ENCODE results near the gene TLK2.

TLK2 gene

GRCh38 chr17:62657145-62657665, 178.6 kb downstream of the TLK2 start:
- H2BK5ac ChIP-seq (ENCODE audit: low read depth, low read length, poor library complexity): no peak overlapping the region
- H4K91ac ChIP-seq (ENCODE audit: low read depth, low read length): no peak overlapping the region
- H2AFZ ChIP-seq (ENCODE audit: insufficient read depth, low read length, poor library complexity): no peak overlapping the region
- DNase-seq: no peak
- H3K23ac ChIP-seq (ENCODE audit: low read length): no peak overlapping the region
- H2BK120ac ChIP-seq (ENCODE audit: insufficient read depth, low read length, poor library complexity): no peak overlapping the region
- no peak overlapping the region for H3K4ac ChIP-seq (ENCODE audit: low read depth, low read length)
- no peak overlapping the region for H3K14ac ChIP-seq (ENCODE audit: low read length)
- H3K79me1 ChIP-seq (ENCODE audit: low read length): peaks cover 14% of the 10 kb centered on the region
- no peak overlapping the region for H2AK5ac ChIP-seq (ENCODE audit: low read length)
- H3K4me2 ChIP-seq (ENCODE audit: low read length): no peak overlapping the region
- no peaks in the 10 kb centered on the region for H3K27me3 ChIP-seq (ENCODE audit: insufficient read depth, low read length)
- peaks cover 3% of the 10 kb centered on the region for H3K79me2 ChIP-seq (ENCODE audit: control insufficient read depth, insufficient read depth, low read length, poor library complexity)
- H4K8ac ChIP-seq (ENCODE audit: low read depth, low read length): no peak overlapping the region
- H3K18ac ChIP-seq (ENCODE audit: low read length): no peak overlapping the region
- no peaks in the 10 kb centered on the region for H3K9me3 ChIP-seq (ENCODE audit: insufficient read depth, low read depth, low read length)
- H3K9ac ChIP-seq (ENCODE audit: low read length): no peak overlapping the region
- no peak overlapping the region for H2BK12ac ChIP-seq (ENCODE audit: low read length)
- no peak overlapping the region for H3K27ac ChIP-seq (ENCODE audit: low read depth, low read length)
- peaks cover 2 to 13% of the 10 kb centered on the region in 2 experiments for H3K36me3 ChIP-seq (ENCODE audit: control insufficient read depth in 1 of 2, insufficient read depth in 2 of 2, low read length in 2 of 2)
- no CpG with 5 or more reads among the region's 3 CpGs for WGBS (ENCODE audit: extremely low coverage, insufficient coverage, insufficient read length)
- H4K12ac ChIP-seq (ENCODE audit: low read depth, low read length): no peak overlapping the region
- H3K4me1 ChIP-seq (ENCODE audit: control insufficient read depth in 1 of 2, insufficient read depth in 2 of 2, low read length in 2 of 2): peaks cover 28 to 30% of the 10 kb centered on the region in 2 experiments
- H3K4me3 ChIP-seq (ENCODE audit: low read depth, low read length): no peak overlapping the region

GRCh38 chr17:62657690-62658089, 179.1 kb downstream of the TLK2 start:
- Histone ChIP-seq H3K79me1 (ENCODE audit: low read length) (peaks cover 10% of the 10 kb centered on the region), H3K4me2 (ENCODE audit: low read length) (no peak overlapping the region), H3K18ac (ENCODE audit: low read length) (no peak overlapping the region), H3K27me3 (ENCODE audit: insufficient read depth, low read length) (no peaks in the 10 kb centered on the region), H3K4me1 (ENCODE audit: control insufficient read depth in 1 of 2, insufficient read depth in 2 of 2, low read length in 2 of 2) (peaks cover 24 to 26% of the 10 kb centered on the region in 2 experiments), H2BK120ac (ENCODE audit: insufficient read depth, low read length, poor library complexity) (no peak overlapping the region), H3K79me2 (ENCODE audit: control insufficient read depth, insufficient read depth, low read length, poor library complexity) (peaks cover 3% of the 10 kb centered on the region), H4K12ac (ENCODE audit: low read depth, low read length) (no peak overlapping the region), H3K4me3 (ENCODE audit: low read depth, low read length) (no peak overlapping the region), H3K36me3 (ENCODE audit: control insufficient read depth in 1 of 2, insufficient read depth in 2 of 2, low read length in 2 of 2) (peaks cover 2 to 13% of the 10 kb centered on the region in 2 experiments), H2BK12ac (ENCODE audit: low read length) (no peak overlapping the region), H4K91ac (ENCODE audit: low read depth, low read length) (no peak overlapping the region), H3K9ac (ENCODE audit: low read length) (no peak overlapping the region), H3K14ac (ENCODE audit: low read length) (no peak overlapping the region), H3K23ac (ENCODE audit: low read length) (no peak overlapping the region), H2BK5ac (ENCODE audit: low read depth, low read length, poor library complexity) (no peak overlapping the region), H2AFZ (ENCODE audit: insufficient read depth, low read length, poor library complexity) (no peak overlapping the region), H3K27ac (ENCODE audit: low read depth, low read length) (no peak overlapping the region), H3K9me3 (ENCODE audit: insufficient read depth, low read depth, low read length) (no peaks in the 10 kb centered on the region), H2AK5ac (ENCODE audit: low read length) (no peak overlapping the region), H3K4ac (ENCODE audit: low read depth, low read length) (no peak overlapping the region), H4K8ac (ENCODE audit: low read depth, low read length) (no peak overlapping the region)
- no peak for DNase-seq
- WGBS (ENCODE audit: extremely low coverage, insufficient coverage, insufficient read length): no CpG with 5 or more reads among the region's 9 CpGs

GRCh38 chr17:62658136-62658920, 179.7 kb downstream of the TLK2 start:
- no peak overlapping the region for H2BK5ac ChIP-seq (ENCODE audit: low read depth, low read length, poor library complexity)
- H3K9me3 ChIP-seq (ENCODE audit: insufficient read depth, low read depth, low read length): no peaks in the 10 kb centered on the region
- no peaks in the 10 kb centered on the region for H3K27me3 ChIP-seq (ENCODE audit: insufficient read depth, low read length)
- H4K8ac ChIP-seq (ENCODE audit: low read depth, low read length): no peak overlapping the region
- no peak overlapping the region for H3K4me3 ChIP-seq (ENCODE audit: low read depth, low read length)
- H4K91ac ChIP-seq (ENCODE audit: low read depth, low read length): no peak overlapping the region
- H3K79me1 ChIP-seq (ENCODE audit: low read length): peaks cover 6% of the 10 kb centered on the region
- no CpG with 5 or more reads among the region's 15 CpGs for WGBS (ENCODE audit: extremely low coverage, insufficient coverage, insufficient read length)
- H3K79me2 ChIP-seq (ENCODE audit: control insufficient read depth, insufficient read depth, low read length, poor library complexity): no peaks in the 10 kb centered on the region
- H3K4me1 ChIP-seq (ENCODE audit: control insufficient read depth in 1 of 2, insufficient read depth in 2 of 2, low read length in 2 of 2): peaks cover 19 to 21% of the 10 kb centered on the region in 2 experiments
- no peak overlapping the region for H3K4ac ChIP-seq (ENCODE audit: low read depth, low read length)
- no peak overlapping the region for H2AK5ac ChIP-seq (ENCODE audit: low read length)
- no peak overlapping the region for H3K18ac ChIP-seq (ENCODE audit: low read length)
- DNase-seq: no peak
- no peak overlapping the region for H3K23ac ChIP-seq (ENCODE audit: low read length)
- no peak overlapping the region for H3K4me2 ChIP-seq (ENCODE audit: low read length)
- H2AFZ ChIP-seq (ENCODE audit: insufficient read depth, low read length, poor library complexity): no peak overlapping the region
- no peak overlapping the region for H3K14ac ChIP-seq (ENCODE audit: low read length)
- no peak overlapping the region for H3K27ac ChIP-seq (ENCODE audit: low read depth, low read length)
- peaks cover 2 to 13% of the 10 kb centered on the region in 2 experiments for H3K36me3 ChIP-seq (ENCODE audit: control insufficient read depth in 1 of 2, insufficient read depth in 2 of 2, low read length in 2 of 2)
- no peak overlapping the region for H3K9ac ChIP-seq (ENCODE audit: low read length)
- no peak overlapping the region for H4K12ac ChIP-seq (ENCODE audit: low read depth, low read length)
- no peak overlapping the region for H2BK120ac ChIP-seq (ENCODE audit: insufficient read depth, low read length, poor library complexity)
- H2BK12ac ChIP-seq (ENCODE audit: low read length): no peak overlapping the region

GRCh38 chr17:62660629-62661118, 182.0 kb downstream of the TLK2 start:
- Histone ChIP-seq H4K91ac (ENCODE audit: low read depth, low read length) (no peak overlapping the region), H3K27ac (ENCODE audit: low read depth, low read length) (no peak overlapping the region), H2BK5ac (ENCODE audit: low read depth, low read length, poor library complexity) (no peak overlapping the region), H3K4me3 (ENCODE audit: low read depth, low read length) (no peak overlapping the region), H3K4me2 (ENCODE audit: low read length) (no peak overlapping the region), H3K36me3 (ENCODE audit: control insufficient read depth in 1 of 2, insufficient read depth in 2 of 2, low read length in 2 of 2) (peaks cover 12 to 20% of the 10 kb centered on the region in 2 experiments), H3K9ac (ENCODE audit: low read length) (no peak overlapping the region), H3K14ac (ENCODE audit: low read length) (no peak overlapping the region), H3K27me3 (ENCODE audit: insufficient read depth, low read length) (no peaks in the 10 kb centered on the region), H4K12ac (ENCODE audit: low read depth, low read length) (no peak overlapping the region), H2BK12ac (ENCODE audit: low read length) (no peak overlapping the region), H2AFZ (ENCODE audit: insufficient read depth, low read length, poor library complexity) (no peak overlapping the region), H3K9me3 (ENCODE audit: insufficient read depth, low read depth, low read length) (peaks cover 3% of the 10 kb centered on the region), H3K23ac (ENCODE audit: low read length) (no peak overlapping the region), H3K18ac (ENCODE audit: low read length) (no peak overlapping the region), H3K79me2 (ENCODE audit: control insufficient read depth, insufficient read depth, low read length, poor library complexity) (no peaks in the 10 kb centered on the region), H2AK5ac (ENCODE audit: low read length) (no peak overlapping the region), H4K8ac (ENCODE audit: low read depth, low read length) (no peak overlapping the region), H3K4ac (ENCODE audit: low read depth, low read length) (no peak overlapping the region), H3K79me1 (ENCODE audit: low read length) (no peaks in the 10 kb centered on the region), H2BK120ac (ENCODE audit: insufficient read depth, low read length, poor library complexity) (no peak overlapping the region), H3K4me1 (ENCODE audit: control insufficient read depth in 1 of 2, insufficient read depth in 2 of 2, low read length in 2 of 2) (peaks cover 5 to 8% of the 10 kb centered on the region in 2 experiments)
- DNase-seq: no peak
- WGBS (ENCODE audit: extremely low coverage, insufficient coverage, insufficient read length): no CpG with 5 or more reads among the region's 2 CpGs

Data from trophoblast cell (in vitro differentiated cells and primary cell).